NCI-H1048 (cell line): ENCODE data around the gene SIAH1.
"Not testable (repeated sequence)": the region's sequence is repeated elsewhere in the genome, so short reads cannot be mapped to it uniquely, and the experiment has no call there.

ENCODE experiments used
- DNase-seq: peaks from one replicate; lab custom pipeline; 2025; lab: John Stamatoyannopoulos, UW

Gene SIAH1, protein sequence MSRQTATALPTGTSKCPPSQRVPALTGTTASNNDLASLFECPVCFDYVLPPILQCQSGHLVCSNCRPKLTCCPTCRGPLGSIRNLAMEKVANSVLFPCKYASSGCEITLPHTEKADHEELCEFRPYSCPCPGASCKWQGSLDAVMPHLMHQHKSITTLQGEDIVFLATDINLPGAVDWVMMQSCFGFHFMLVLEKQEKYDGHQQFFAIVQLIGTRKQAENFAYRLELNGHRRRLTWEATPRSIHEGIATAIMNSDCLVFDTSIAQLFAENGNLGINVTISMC

DNA sequence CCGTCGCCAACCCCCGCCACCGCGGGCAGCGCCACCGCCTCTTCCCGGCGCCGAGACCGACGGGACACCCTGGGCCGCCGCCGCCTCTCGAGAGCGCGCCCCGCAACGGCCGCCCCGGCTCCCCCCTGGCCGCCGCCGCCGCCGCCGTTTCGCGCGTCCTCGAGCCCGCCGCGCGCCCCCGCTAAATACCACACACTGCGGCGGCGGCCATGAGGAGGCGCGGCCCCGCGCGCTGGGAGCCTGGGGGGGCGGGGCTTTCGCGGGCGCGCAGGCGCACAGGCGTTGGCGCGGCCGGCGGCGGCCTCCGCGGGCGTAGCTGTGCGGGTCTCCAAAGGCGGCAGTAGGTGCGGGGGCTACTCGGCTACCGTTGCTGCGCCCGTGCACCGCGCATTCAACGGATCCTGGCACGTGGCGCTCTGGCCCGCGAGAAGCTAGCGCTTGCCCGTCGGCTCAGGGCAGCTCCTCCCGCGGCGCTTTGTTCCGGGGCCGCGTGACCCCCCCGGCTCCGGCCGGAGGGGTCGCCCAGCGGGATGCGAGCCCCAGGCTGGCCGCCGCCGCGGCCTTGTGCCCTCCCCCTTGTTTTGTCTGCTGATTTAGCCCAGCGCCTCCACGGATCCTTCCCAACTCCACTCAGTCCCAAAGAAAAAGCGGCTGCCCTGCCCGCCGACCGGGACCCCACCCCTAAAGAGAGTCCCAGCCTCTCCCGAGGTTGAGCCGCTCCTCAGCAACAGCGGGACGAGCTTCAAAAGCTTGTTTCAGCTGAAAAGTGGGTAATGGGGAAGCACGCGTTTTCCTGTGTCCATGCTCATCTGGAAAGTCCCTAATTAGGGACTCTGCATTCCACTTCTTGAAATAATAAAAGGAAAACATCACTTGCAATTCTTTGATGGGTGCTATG lies at the start of gene SIAH1:
TSS of gene SIAH1 (minus strand) at position 161 of the 898 bp plus-strand sequence. CDS start 22,985 bp downstream, outside the sequence.
- DNase-seq = peak; percentile 17

DNA sequence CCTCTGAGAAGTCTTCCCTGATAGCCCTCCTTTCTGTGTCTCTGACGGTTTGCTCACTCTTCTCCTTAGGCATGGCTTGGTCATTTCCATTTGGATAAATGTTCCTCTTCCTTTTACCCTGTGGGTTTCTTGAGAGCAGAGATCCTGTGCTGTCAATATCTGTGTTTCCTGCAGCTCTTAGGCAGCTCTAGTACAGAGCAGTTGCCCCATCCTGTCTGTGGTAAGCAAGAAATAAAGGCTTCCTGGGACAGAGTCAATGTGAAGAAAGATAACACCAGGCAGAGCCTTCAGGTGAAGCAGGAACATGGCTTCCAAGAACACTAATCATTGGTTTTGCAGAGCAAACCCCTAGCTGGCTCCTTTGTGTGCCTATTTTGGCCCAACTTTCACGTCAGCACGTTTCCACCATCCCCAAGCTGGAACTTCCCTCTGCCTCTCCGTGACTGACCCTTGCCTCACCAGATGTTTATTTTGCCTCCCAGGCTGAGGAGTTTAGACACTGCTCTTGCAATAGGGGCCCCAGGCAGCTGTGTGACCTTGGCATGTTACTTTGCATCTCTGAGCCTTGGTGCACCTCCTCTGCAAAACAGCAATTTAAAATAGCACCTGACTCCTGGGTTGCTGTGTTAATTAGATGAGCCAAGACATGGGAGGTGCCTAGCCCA lies 49.6 kb upstream of the SIAH1 start:
- no peak for DNase-seq

DNA sequence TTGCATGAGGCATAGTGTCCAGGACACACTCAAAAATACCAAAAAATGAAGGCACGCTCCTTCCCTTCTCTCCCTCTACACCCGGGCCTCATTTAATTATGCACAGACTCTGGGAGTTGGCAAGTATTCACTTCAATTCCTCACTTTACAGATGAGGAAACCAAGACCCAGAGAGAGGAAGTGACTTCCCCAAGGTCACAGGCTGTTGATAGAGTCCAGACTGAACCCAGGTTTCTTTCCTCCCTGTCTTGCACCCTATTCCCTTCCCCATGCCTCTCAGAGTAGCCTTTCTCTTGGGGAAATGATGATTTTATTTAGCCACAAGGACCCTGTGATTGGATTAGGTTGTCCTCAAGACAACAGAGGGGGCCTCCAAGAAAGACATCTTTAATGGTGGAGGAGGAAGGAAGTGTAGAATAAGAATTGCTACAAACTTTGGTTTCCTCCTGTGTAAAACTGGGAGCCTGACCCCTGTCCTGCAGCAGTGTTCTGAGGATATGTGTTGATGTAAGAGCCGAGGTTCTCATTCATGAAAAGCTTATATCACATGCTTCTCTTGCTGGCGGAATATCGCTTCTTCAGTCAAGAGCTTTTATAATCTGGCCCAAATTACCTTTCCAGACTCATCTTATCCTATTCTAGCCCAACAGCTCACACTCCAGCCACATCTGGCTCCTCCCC lies 48.8 kb upstream of the SIAH1 start:
- no peak for DNase-seq

DNA sequence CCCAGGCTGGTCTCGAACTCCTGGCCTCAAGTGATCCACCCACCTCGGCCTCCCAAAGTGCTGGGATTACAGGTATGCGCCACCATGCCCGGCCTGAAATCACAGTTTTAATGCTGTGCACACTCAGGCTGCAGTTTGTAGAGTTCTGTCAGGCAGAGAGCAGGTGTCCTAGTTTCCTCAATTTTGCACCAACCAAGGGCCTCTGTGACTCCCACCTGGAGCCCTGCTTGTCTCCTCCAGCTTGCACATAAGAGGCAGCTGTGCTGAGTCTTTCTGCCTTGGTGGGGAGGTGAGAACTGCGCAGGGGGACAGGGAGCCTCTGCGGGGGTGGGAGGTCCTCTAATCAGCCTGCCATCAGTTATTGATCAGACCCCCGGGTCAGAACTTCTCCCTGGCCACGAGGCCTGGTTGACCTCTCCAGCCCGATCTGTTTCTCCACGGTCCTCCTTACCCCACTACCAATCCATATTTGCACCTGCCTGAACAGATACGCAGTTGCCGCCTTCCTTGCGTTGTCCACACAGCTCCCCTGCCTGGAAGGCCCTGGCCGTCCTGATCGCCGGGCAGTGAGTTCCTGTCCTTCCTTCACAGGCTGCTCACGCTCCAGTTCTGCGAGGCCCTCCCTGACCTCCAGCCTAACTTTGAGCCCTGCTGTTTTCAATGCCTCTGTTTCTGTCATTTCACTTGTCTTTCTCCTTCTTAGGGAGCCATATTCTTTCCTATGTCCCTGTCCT lies 48.1 kb upstream of the SIAH1 start:
- no peak for DNase-seq

DNA sequence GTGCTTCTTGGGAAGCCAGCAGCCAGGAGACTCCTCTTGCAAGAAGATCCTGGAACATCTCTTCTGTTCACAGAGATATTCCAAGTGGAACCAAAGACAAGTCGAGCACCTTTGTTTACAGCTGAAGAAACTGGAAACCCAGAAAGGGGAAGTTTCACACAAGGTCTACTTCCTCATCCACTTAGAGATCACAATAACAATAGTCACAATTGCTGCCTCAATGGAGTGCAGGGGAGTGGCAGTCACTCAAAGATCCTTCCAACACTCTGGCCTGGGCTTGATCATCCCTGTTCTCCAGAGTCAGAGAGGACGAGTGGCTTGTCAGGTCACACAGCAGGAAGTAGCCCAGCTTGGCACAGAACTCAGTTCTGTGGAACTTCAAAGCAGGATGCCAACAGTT lies 46.9 kb upstream of the SIAH1 start:
- no peak for DNase-seq

DNA sequence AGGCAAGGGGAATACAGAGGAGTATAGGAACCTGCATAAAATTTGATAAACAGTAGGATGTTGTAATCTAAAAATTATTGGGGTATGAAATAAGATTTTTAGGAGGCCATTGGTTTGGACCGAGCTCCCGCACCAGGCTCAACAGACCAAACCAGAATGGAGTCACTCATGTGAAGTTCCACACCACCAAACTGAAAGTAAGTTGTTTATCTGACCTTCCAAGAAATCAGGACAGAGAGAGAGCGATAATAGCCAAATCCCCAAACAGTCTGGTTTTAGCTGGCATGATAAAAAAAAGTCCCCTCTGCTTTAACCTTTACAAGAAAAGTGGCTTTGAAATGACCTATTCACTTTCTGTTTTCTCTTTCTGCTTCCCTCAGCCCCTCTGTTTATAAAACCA lies 45.7 kb upstream of the SIAH1 start:
- no peak for DNase-seq

DNA sequence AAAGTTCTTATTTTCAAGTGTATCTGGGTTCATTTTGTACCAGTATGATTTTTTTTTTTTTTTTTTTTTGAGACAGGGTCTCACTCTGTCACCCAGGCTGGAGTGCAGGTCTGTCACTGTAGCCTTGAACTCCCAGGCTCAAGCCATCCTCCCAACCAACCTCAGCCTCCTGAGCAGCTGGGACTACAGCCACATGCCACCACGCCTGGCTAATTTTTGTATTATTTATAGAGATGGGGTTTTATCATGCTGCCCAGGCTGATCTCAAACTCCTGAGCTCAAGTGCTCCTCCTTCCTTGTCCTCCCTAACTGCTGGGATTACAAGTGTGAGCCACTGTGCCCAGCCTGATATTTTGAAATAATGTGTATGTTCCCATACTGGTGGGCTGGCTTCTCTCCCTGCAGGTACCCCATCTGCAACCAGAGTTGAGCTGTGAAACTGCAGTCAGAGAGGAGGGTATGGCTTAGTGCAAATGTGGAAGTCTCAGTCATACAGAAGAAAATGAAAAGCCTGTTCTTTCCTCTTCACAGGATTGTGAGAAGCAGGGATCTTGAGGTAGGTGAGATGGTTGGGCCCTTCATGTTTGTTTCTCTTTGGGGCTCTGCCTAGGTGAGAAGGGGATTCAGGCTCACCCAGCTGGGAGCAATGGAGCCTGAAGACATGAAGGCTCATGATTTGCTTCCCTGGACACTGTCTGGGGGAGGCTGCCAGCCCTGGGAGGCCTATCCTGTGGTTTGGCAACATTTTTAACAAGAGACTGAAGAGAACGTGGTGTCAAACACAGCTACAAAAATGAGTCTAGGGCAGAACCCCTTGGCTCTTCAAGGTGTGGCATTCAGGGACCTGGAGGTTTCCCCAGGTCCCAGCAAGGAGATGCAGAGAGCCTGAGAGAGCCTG lies 41.3 kb upstream of the SIAH1 start:
- DNase-seq = no peak

DNA sequence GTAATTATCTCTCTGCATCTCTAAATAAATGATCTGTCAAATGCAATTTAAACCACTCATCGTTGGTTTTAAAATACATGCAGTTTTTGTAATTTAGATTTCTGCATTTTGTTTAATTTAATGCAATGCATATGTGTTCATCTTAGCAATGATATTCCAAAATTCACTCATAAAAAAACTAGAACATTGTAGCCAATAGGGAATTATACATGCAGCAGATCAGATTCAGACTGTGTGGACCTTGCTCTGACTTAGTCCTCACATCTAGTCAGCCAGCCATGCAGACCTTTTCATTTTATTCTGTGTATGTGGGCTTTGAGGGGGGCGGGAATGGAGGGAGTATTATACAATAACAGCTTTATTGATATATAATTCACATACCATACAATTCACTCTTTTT lies 37.3 kb upstream of the SIAH1 start:
- no peak for DNase-seq

DNA sequence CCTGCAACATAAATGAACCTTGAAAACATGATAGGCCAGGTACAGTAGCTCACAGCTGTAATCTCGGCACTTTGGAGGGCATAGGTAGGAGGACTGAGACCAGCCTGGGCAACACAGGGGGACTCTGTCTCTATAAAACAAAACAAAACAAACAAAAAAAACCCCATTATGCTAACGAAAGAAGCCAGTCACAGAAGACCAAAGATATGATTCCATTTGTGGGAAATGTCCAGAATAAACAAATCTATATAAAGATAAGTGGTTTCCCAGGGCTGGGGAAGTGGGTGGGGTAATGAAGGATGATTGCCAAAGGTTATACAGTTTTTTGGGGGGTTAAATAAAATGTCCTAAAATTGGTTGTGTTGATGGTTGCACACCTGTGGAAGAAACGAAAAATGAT lies 36.5 kb upstream of the SIAH1 start:
- no peak for DNase-seq

DNA sequence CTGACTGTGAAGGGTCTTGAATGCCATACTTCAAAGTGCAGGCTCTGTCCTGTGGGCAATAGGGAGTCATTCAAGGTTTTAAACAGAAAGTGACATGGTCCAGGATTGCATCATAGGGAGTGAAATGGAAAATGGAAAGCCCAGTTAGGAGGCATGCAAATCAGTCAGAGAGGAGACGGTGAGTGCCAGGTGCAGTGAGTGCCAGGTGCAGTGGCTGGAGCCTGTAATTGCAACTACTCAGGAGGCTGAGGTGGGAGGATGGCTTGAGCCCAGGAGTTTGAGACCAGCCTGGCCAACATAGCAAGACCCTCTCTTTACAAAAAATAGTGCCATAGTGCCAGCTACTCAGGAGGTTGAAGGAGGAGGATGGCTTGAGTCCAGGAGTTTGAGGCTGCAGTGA lies 35.2 kb upstream of the SIAH1 start:
- DNase-seq = no peak

DNA sequence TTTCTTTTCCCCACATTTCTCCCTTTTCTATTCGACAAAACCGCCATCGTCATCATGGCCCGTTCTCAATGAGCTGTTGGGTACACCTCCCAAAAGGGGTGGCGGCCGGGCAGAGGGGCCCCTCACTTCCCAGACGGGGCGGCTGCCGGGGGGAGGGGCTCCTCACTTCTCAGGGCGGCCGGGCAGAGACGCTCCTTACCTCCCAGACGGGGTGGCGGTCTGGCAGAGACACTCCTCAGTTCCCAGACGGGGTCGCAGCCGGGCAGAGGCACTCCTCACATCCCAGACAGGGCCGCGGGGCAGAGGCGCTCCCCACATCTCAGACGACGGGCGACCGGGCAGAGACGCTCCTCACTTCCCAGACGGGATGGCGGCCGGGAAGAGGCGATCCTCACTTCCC lies 31.4 kb upstream of the SIAH1 start:
- not testable (repeated sequence) for DNase-seq

DNA sequence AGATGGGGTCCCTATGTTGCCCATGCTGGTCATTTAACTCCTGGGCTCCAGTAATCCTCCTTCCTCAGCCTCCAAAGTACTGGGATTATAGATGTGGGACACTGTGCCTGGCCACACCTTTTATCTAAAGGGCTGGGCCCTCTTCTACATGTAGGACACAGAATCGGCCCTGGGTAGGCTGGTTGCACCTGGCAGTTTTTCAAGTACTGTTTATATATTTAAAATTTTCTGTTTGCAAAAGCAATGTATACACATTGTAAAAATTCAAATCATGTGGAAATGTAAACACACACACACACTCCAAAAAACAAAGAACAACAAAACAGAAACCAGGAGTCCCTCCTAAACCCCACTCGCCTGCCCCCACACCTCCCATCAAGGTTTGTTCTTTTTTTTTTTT lies 28.1 kb upstream of the SIAH1 start:
- no peak for DNase-seq

DNA sequence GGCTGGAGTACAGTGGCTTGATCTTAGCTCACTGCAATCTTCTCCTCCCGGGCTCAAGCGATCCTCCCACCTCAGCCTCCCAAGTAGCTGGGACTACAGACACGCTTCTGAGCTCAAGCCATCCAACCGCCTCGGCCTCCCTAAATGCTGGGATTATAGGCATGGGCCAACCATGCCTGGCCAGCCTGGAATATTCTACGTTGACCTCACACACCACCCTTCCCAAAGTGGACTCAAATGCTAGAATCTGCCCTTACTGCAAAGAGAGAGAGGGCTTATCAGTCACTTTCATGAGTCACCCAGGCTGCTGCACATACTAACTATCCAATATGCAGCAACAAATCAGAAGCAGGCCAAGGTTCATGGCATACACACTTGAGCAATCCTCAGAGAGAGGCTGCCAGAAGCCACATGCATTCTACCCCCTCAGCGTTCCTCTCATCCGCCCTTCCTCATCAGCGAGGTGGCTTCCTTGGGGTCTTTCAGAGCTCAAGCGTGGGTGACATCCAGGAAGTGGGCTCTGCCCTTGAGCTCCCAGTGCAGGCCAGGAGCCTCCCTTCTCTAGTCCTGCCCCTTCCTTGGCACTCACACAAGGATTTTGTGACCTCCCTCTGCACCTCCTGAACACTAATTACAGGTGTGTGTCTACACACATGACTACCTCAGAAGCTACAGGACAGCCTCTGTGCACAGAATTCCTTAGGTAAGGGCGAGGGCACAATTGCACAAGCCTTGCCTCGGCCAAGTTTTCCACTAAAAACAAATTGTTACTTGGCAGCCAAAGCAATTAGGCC lies 24.8 kb upstream of the SIAH1 start:
- DNase-seq = no peak

DNA sequence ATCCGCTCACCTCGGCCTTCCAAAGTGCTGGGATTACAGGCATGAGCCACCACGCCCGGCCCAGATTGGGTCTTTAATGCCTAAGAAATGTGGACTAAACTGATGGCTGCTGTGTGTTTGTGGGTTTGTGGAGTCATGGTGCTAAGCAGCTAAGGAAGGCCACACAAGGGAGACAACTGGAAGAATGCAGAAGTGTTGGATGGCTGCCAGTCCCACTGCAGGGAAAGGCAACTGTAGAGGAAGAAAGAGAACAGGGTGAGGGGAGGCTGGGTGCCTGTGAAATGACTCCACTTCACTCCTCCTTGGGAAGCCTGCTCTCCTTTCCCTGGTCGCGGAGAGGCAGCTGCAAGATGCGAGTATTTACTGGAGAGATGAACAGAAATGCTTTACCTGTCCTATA lies 23.5 kb upstream of the SIAH1 start:
- no peak for DNase-seq

DNA sequence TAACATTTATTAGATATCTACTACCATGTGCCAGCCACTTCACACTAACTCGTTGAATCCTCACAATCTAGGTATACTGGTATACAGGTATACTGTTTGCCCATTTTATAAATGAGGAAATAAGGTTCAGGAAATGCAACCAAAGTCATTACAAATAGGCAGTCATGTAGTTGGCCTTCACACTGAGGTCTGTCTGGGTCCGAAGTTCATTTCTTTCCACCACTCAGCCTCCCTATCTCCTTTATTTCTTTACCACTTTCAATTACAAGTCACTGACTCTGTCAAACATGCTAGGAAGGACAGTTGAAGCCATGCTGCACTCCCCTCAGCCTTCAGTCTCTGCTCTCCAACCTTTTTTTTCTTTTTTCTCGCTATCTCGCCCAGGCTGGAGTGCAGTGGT lies 20.7 kb upstream of the SIAH1 start:
- no peak for DNase-seq

DNA sequence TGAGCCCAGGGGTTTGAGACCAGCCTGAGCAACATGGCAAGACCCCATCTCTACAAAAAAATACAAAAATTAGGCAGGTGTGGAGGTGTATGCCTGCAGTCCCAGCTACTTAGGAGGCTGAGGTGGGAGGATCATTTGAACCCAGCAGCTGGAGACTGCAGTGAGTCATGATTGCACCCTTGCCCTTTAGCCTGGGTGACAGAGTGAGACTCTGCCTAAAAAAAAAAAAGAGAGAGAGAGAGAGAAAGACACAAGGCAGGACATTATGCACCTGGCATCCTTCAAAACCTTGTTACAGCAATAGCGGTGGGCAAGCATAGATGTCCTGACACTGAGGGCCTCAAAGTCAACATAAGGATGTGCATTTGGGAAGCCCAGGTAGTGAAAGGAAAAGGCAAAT lies 19.9 kb upstream of the SIAH1 start:
- no peak for DNase-seq

DNA sequence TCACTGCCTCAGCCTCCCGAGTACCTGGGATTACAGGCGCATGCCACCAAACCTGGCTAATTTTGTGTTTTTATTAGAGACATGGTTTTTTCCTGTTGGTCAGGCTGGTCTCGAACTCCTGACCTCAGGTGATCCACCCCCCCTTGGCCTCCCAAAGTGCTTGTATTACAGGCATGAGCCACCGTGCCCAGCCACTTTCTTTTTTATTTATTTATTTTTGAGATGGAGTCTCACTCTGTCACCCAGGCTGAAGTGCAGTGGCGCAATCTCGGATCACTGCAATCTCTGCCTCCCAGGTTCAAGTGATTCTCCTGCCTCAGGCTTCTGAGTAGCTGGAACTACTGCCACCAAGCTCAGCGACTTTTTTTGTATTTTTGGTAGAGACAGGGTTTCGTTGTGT lies 17.3 kb upstream of the SIAH1 start:
- DNase-seq = not testable (repeated sequence)

DNA sequence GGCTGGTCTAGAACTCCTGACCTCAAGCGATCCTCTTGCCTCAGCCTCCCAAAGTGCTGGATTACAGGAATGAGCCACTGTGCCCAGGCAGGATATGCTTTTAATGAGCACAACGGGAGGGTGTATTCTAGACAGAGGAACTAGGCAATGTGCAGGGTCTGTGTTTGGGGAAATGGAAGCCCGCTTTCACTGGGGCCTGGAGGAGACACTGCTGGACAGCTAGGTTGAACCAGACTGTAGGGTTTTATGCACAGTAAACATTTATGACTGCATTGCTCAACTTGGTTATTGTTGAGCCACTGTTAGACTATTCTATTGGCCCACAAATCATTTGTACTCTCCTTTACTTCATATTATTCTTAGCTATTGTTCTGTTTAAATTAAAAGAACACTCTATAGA lies 10.2 kb upstream of the SIAH1 start:
- DNase-seq = no peak

DNA sequence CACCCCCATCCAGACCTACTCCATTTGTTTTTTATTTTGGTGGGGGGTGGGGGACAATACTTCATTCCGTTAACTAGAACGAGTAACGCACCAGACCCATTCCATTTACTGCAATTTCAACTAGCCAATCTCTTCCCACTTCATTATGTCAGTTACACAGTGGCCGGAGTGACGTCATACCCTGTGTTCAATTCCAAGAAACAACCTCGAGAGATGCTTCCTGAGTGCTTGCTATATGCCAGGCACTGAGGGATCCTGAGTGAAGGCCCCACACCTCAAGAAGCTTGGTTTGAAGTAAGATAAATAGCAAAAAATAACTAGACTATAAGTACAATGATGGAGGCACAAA lies 9.1 kb upstream of the SIAH1 start:
- DNase-seq = no peak
